ENCODE measurements around the gene RAB31. TPM values are rescaled to one million over a fixed set of nuclear protein-coding genes. Genes with fewer than 3 reads are reported as not detected.

RAB31 gene
- total RNA-seq, 1 experiment from 2014 or later: 6.1 TPM

DNA sequence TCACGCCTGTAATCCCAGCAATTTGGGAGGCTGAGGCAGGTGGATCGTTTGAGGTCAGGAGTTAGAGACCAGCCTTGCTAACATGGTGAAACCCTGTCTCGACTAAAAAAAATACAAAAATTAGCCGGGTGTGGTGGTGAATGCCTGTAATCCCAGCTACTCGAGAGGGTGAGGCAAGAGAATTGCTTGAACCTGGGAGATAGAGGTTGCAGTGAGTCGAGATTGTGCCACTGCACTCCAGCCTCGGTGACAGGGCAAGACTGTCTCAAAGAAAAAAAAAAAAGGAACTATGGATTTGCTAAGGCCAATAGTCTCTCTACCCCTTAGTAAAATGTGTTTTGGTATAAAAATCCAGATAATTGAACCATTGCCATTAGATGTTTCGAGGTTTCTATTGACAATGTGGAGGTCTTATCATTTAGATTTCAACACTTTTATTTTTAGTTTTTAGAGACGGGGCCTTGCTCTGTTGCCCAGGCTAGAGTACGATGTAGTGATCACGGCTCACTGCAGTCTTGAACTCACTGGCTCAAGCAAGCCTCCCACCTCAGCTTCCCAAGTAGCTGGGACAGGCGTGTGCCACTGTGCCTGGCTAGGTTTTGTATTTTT, 176.5 kb downstream of the RAB31 start:
- POLR2A ChIA-PET (ENCODE audit: low non-redundant PET): no interaction called here
- Histone ChIP-seq H3K4me1 (ENCODE audit: insufficient read depth, low read length, poor library complexity, severe bottlenecking) (no peaks in the 10 kb centered on the region), H3K27me3 (replicated peaks; ENCODE audit: insufficient read depth, low read depth, low read length, poor library complexity) (no peaks in the 10 kb centered on the region), H3K9me3 (ENCODE audit: low read depth, low read length, poor library complexity, severe bottlenecking) (no peaks in the 10 kb centered on the region), H3K27ac (ENCODE audit: low read depth, low read length, poor library complexity, severe bottlenecking) (no peak overlapping the region), H3K4me3 (ENCODE audit: low read depth, low read length, poor library complexity, severe bottlenecking) (no peak overlapping the region), H3K36me3 (ENCODE audit: insufficient read depth, low read length, poor library complexity, severe bottlenecking) (no peaks in the 10 kb centered on the region)
- BruUV-seq (replicated peaks): no TSS peak
- intact Hi-C loops (cut with micrococcal nuclease; ENCODE audit: unreplicated experiment): no loop called here
- no peak for DNase-seq (ENCODE audit: low spot score)
- TF ChIP-seq EZH2 (IDR thresholded peaks at IDR 0.05; ENCODE audit: borderline replicate concordance, low read depth, low read length, poor library complexity, severe bottlenecking) (no peak), CTCF (conservative IDR thresholded peaks at IDR 0.05; ENCODE audit: low read depth, low read length) (no peak)
- CTCF ChIA-PET: no interaction called here

DNA sequence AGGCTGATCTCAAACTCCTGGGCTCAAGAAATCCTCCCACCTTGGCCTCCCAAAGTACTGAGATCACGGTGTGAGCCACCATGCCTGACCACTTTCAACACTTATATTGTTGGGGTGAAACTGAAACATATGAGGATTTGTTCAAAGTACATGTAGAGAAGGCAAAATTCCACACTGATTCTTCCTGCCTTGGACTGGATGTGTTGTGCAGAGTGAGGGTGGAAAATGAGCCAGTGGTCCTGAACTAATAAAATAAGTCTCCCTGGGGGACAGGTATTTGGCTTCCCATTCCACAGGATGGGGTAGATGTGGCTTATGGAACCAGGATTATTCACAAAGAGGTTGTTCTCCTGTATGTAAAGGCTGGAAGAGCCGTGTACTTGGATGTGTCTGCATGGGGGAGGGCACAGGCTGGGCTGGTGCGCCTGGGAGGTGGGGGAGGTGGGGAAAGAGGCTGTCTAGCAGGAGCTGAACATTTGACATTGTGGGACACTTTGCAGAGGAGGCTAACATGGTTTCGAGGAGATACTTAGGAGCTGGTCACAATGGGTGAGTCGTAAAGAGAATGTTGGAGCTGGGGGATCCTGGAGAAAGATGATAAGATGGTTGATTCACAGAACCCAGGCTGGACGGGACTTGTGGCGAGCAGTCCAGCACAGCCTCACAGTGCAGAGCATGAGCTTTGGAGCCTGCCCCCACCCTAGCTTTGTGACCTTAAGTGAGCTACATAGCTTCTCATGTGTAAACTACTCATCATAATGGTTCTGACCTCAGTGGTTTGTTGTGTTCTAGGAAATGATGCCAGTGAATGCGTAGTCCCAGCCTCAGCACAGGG, 177.3 kb downstream of the RAB31 start, which contains the start of gene TXNDC2:
TXNDC2 (plus strand) TSS at position 804 of the 835 bp plus-strand sequence. CDS start 708 bp downstream, outside the sequence.
- no TSS peak for BruUV-seq (replicated peaks)
- Histone ChIP-seq H3K4me1 (ENCODE audit: insufficient read depth, low read length, poor library complexity, severe bottlenecking) (peaks cover 3% of the 10 kb centered on the region), H3K36me3 (ENCODE audit: insufficient read depth, low read length, poor library complexity, severe bottlenecking) (no peaks in the 10 kb centered on the region), H3K27ac (ENCODE audit: low read depth, low read length, poor library complexity, severe bottlenecking) (no peak within 1 kb of the TSS), H3K9me3 (ENCODE audit: low read depth, low read length, poor library complexity, severe bottlenecking) (no peaks in the 10 kb centered on the region), H3K4me3 (ENCODE audit: low read depth, low read length, poor library complexity, severe bottlenecking) (no peak within 1 kb of the TSS), H3K27me3 (replicated peaks; ENCODE audit: insufficient read depth, low read depth, low read length, poor library complexity) (no peaks in the 10 kb centered on the region)
- ChIA-PET POLR2A (ENCODE audit: low non-redundant PET) (no interaction called here), CTCF (no interaction called here)
- intact Hi-C loops (cut with micrococcal nuclease; ENCODE audit: unreplicated experiment): no loop called here
- no peak for DNase-seq (ENCODE audit: low spot score)
- TF ChIP-seq EZH2 (IDR thresholded peaks at IDR 0.05; ENCODE audit: borderline replicate concordance, low read depth, low read length, poor library complexity, severe bottlenecking): no peak

DNA sequence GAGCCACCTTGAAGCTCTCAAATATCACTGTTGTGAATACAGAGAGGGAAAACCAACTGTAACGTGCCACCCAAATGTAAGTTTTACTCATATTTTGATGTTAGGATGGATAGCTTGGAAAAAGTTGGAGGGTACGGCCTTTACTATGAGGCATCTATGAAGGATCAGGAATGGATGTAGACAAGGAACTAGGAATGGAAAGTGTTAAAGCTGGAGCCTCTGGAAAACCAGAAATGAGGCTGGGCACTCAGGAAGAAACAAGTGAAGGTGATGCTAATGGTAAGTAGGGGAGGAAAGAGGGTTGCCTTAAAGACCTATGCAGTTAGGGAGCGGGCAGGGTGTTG, 177.9 kb downstream of the RAB31 start:
- no TSS peak for BruUV-seq (replicated peaks)
- CTCF ChIA-PET: no interaction called here

More for the DNA sequence above, 177.9 kb downstream of the RAB31 start:
- DNase-seq (ENCODE audit: low spot score): no peak
- H3K36me3 ChIP-seq (ENCODE audit: insufficient read depth, low read length, poor library complexity, severe bottlenecking): no peaks in the 10 kb centered on the region
- no peak overlapping the region for H3K4me3 ChIP-seq (ENCODE audit: low read depth, low read length, poor library complexity, severe bottlenecking)
- intact Hi-C loops (cut with micrococcal nuclease; ENCODE audit: unreplicated experiment): no loop called here
- no peaks in the 10 kb centered on the region for H3K9me3 ChIP-seq (ENCODE audit: low read depth, low read length, poor library complexity, severe bottlenecking)
- POLR2A ChIA-PET (ENCODE audit: low non-redundant PET): no interaction called here
- TF ChIP-seq CTCF (conservative IDR thresholded peaks at IDR 0.05; ENCODE audit: low read depth, low read length) (no peak), EZH2 (IDR thresholded peaks at IDR 0.05; ENCODE audit: borderline replicate concordance, low read depth, low read length, poor library complexity, severe bottlenecking) (no peak)
- no peak overlapping the region for H3K27ac ChIP-seq (ENCODE audit: low read depth, low read length, poor library complexity, severe bottlenecking)
- H3K4me1 ChIP-seq (ENCODE audit: insufficient read depth, low read length, poor library complexity, severe bottlenecking): peaks cover 5% of the 10 kb centered on the region
- no peaks in the 10 kb centered on the region for H3K27me3 ChIP-seq (replicated peaks; ENCODE audit: insufficient read depth, low read depth, low read length, poor library complexity)
